Stimulated activated CD8-positive, alpha-beta memory T cell treated with anti-CD3 and anti-CD28 coated beads, Interleukin-15, amount 100 ng/mL, for 48 hours (primary cell): ENCODE data around the gene ARHGAP8.

ENCODE experiments used
- DNase-seq, 2 donors: peaks; one replicate each; pipeline ENCODE4 v3.0.0-alpha.2; 2020; ENCODE audit warnings: low read depth in 2 of 2

Gene ARHGAP8

DNA sequence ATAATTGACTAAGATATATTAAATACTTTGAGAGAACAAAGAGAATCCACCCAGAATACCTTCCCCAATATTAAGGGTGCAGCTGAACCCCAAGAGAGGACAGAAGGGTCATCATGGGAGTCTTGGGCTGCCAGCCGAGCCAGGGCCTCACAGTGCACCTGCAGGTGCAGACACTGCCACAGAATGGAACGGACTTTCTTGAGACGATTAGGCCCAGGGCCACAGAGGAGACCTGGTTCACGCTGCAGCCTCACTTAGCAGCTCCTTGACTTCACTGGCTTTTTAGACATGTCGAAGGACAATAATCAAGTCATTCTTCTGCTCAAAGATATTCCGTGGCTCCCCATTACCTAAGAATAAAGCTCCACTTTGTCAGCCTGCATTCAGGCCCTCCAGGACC is 156.9 kb downstream of the ARHGAP8 start:
- DNase-seq = no peak
